Fibroblast of lung (primary cell): Measurements from ENCODE around the gene NCR1. TPM values are rescaled to one million over a fixed set of nuclear protein-coding genes. Genes with fewer than 3 reads are reported as not detected.
"Not testable (repeated sequence)": the region's sequence is repeated elsewhere in the genome, so short reads cannot be mapped to it uniquely, and the experiment has no call there.

Experiments used
- DNase-seq, 2 donors: peaks; one replicate each; pipeline versions ENCODE4 v3.0.0 to v3.0.0-alpha.2; 2010; ENCODE audit warnings: low read depth in 2 of 2
- H2AFZ ChIP-seq: 2 replicates; pipeline ENCODE4 v1.5.1; 2012; ENCODE audit warnings: low read length, control low read depth, inconsistent platforms
- H3K27ac ChIP-seq: 2 replicates; pipeline ENCODE4 v1.5.1; 2011; ENCODE audit warnings: low read length, control low read depth; ENCODE audit not compliant: insufficient read depth
- H3K27me3 ChIP-seq: 2 replicates; pipeline ENCODE4 v1.5.1; 2011; ENCODE audit warnings: mild to moderate bottlenecking, low read length; ENCODE audit not compliant: control insufficient read depth, insufficient read depth
- H3K36me3 ChIP-seq: 2 replicates; pipeline ENCODE4 v1.5.1; 2011; ENCODE audit warnings: low read length; ENCODE audit not compliant: control insufficient read depth, insufficient read depth
- H3K4me1 ChIP-seq: 2 replicates; pipeline ENCODE4 v1.5.1; 2011; ENCODE audit warnings: low read length; ENCODE audit not compliant: control insufficient read depth, insufficient read depth; ENCODE audit errors: extremely low read depth
- H3K4me2 ChIP-seq: 2 replicates; pipeline ENCODE4 v1.5.1; 2011; ENCODE audit warnings: low read length, control low read depth; ENCODE audit not compliant: insufficient read depth; ENCODE audit errors: extremely low read depth
- H3K4me3 ChIP-seq, 4 experiments: fragments of 200-600 bp in 1 of 4; sonication (generic) in 1 of 4; replicated peaks in 1 of 4; 2 replicates each; pipeline ENCODE4 v1.5.1; 2011 to 2016; ENCODE audit warnings: low read length in 4 of 4, low read depth in 3 of 4, mild to moderate bottlenecking in 3 of 4, control low read depth in 2 of 4, inconsistent platforms in 1 of 4, mixed read lengths in 1 of 4; ENCODE audit not compliant: insufficient read depth in 1 of 4; ENCODE audit errors: control extremely low read depth in 1 of 4
- H3K79me2 ChIP-seq: 2 replicates; pipeline ENCODE4 v1.5.1; 2012; ENCODE audit warnings: mild to moderate bottlenecking, low read length, inconsistent platforms; ENCODE audit not compliant: control insufficient read depth, insufficient read depth
- H3K9ac ChIP-seq: 2 replicates; pipeline ENCODE4 v1.5.1; 2011; ENCODE audit warnings: mild to moderate bottlenecking, low read length, control low read depth; ENCODE audit not compliant: insufficient read depth
- H3K9me3 ChIP-seq: 2 replicates; pipeline ENCODE4 v1.5.1; 2012; ENCODE audit warnings: low read depth, low read length; ENCODE audit not compliant: control insufficient read depth, insufficient read depth
- H4K20me1 ChIP-seq: 2 replicates; pipeline ENCODE4 v1.5.1; 2011; ENCODE audit warnings: low read length; ENCODE audit not compliant: control insufficient read depth, insufficient read depth; ENCODE audit errors: extremely low read depth
- CTCF ChIP-seq, 2 donors: IDR thresholded peaks in 1 of 2; conservative IDR thresholded peaks in 1 of 2; 1 replicate in 1 of 2; 2 replicates in 1 of 2; pipeline ENCODE4 v1.5.1; 2011 to 2012; ENCODE audit warnings: low read length in 2 of 2, control low read depth in 1 of 2, inconsistent platforms in 1 of 2, low read depth in 1 of 2, mild to moderate bottlenecking in 1 of 2
- EZH2 ChIP-seq: IDR thresholded peaks from 2 replicates; pipeline ENCODE4 v1.5.1; 2012; ENCODE audit warnings: low read length, control low read depth, mild to moderate bottlenecking; ENCODE audit errors: missing control alignments
- polyA minus RNA-seq: library from RNA; depleted of rRNA, polyadenylated mRNA; stranded (reverse); fragments of >200 nt; gene quantifications from 2 replicates; pipeline ENCODE4 v1.2.3, GENCODE V29; 2011; ENCODE audit warnings: low replicate concordance
- polyA plus RNA-seq, 2 donors: library from polyadenylated mRNA; depleted of rRNA in 1 of 2; stranded (reverse) in 1 of 2; unstranded in 1 of 2; fragments of >200 nt; gene quantifications; 2 replicates each; pipeline ENCODE4 v1.2.1, GENCODE V29; 2011 to 2012; ENCODE audit warnings: missing spikeins in 1 of 2
- total RNA-seq: library from RNA; depleted of rRNA; stranded (reverse); fragments of >200 nt; gene quantifications from 2 replicates; pipeline ENCODE4 v1.2.1, GENCODE V29; 2014

NCR1 gene
- not detected in 2 replicates for total RNA-seq
- polyA plus RNA-seq, result not detected in 2 replicates
- not detected in 2 replicates for polyA plus RNA-seq (2012)
- not detected in 2 replicates for polyA minus RNA-seq

- Histone ChIP-seq H2AFZ (no peak within 1 kb of the TSS), H4K20me1 (no peaks in the 10 kb centered on the region), H3K4me1 (no peaks in the 10 kb centered on the region), H3K4me2 (no peak within 1 kb of the TSS), H3K36me3 (no peaks in the 10 kb centered on the region), H3K4me3 (no peak within 1 kb of the TSS), H3K9ac (no peak within 1 kb of the TSS), H3K27me3 (no peaks in the 10 kb centered on the region), H3K9me3 (no peaks in the 10 kb centered on the region), H3K79me2 (no peaks in the 10 kb centered on the region), H3K27ac (no peak within 1 kb of the TSS)
- no peak for TF ChIP-seq EZH2
- no peak for TF ChIP-seq CTCF (conservative IDR thresholded peaks at IDR 0.05 in 1 of 2, IDR thresholded peaks at IDR 0.05 in 1 of 2; ENCODE audit: low read depth in 1 of 2, low read length in 2 of 2)
- no peak for DNase-seq
Observed at GRCh38 chr19:54905803-54906511, at the start of gene NCR1. Gene NCR1, plus strand, starts transcription at chr19:54906148. Its CDS starts 40 bp downstream, at chr19:54906188.

GRCh38 chr19:54858476-54858875 is 47.5 kb upstream of the NCR1 start:
- not testable (repeated sequence) for H3K36me3 ChIP-seq, H4K20me1 ChIP-seq, H3K4me2 ChIP-seq, H3K27me3 ChIP-seq, H3K9me3 ChIP-seq, H3K9ac ChIP-seq, H3K79me2 ChIP-seq, H3K4me3 ChIP-seq, DNase-seq, H3K4me1 ChIP-seq, H3K27ac ChIP-seq, H2AFZ ChIP-seq

- H2AFZ ChIP-seq, H3K36me3 ChIP-seq, H3K4me3 ChIP-seq, DNase-seq, H3K27me3 ChIP-seq, H3K4me2 ChIP-seq, H3K79me2 ChIP-seq, H3K27ac ChIP-seq, H3K9ac ChIP-seq, H3K9me3 ChIP-seq, H4K20me1 ChIP-seq, H3K4me1 ChIP-seq: not testable (repeated sequence)
Observed at GRCh38 chr19:54859421-54859820, 46.5 kb upstream of the NCR1 start.

GRCh38 chr19:54863459-54863858 is 42.5 kb upstream of the NCR1 start:
- H3K4me1 ChIP-seq, H3K79me2 ChIP-seq, H4K20me1 ChIP-seq, H3K4me3 ChIP-seq, H3K4me2 ChIP-seq, H3K36me3 ChIP-seq, DNase-seq, H3K9me3 ChIP-seq, H3K9ac ChIP-seq, H3K27ac ChIP-seq, H3K27me3 ChIP-seq, H2AFZ ChIP-seq: not testable (repeated sequence)
